HEK293T (cell line): Measurements from ENCODE around the gene ZNF512B.

Experiments
- ARNT ChIP-seq: fragments of 450-650 bp; IDR thresholded peaks from 2 replicates; pipeline ENCODE4 v1.6.1; 2017; ENCODE audit warnings: mild to moderate bottlenecking
- BHLHE40 ChIP-seq: fragments of 450-650 bp; IDR thresholded peaks from 2 replicates; pipeline ENCODE4 v1.6.1; 2016; ENCODE audit warnings: mild to moderate bottlenecking, moderate library complexity, borderline replicate concordance
- CTBP1 ChIP-seq: fragments of 450-650 bp; IDR thresholded peaks from 2 replicates; pipeline ENCODE4 v1.6.1; 2016; ENCODE audit warnings: borderline replicate concordance
- ELF4 ChIP-seq: fragments of 450-650 bp; IDR thresholded peaks from 2 replicates; pipeline ENCODE4 v1.6.1; 2017; ENCODE audit warnings: antibody characterized with exemption
- FOXK2 ChIP-seq: fragments of 450-650 bp; IDR thresholded peaks from 2 replicates; pipeline ENCODE4 v1.6.1; 2016; ENCODE audit warnings: mild to moderate bottlenecking
- FOXM1 ChIP-seq: fragments of 450-650 bp; IDR thresholded peaks from 2 replicates; pipeline ENCODE4 v1.6.1; 2017; ENCODE audit warnings: mild to moderate bottlenecking, borderline replicate concordance
- HDGF ChIP-seq: fragments of 450-650 bp; IDR thresholded peaks from 2 replicates; pipeline ENCODE4 v1.6.1; 2017; ENCODE audit warnings: antibody characterized with exemption, borderline replicate concordance
- L3MBTL2 ChIP-seq: fragments of 450-650 bp; conservative IDR thresholded peaks from 2 replicates; pipeline ENCODE4 v1.6.1; 2016; ENCODE audit warnings: mild to moderate bottlenecking
- NFRKB ChIP-seq: fragments of 450-650 bp; IDR thresholded peaks from 2 replicates; pipeline ENCODE4 v1.6.1; 2016; ENCODE audit warnings: mild to moderate bottlenecking, moderate library complexity
- PKNOX1 ChIP-seq: fragments of 450-650 bp; IDR thresholded peaks from 2 replicates; pipeline ENCODE4 v1.6.1; 2016
- SP1 ChIP-seq: fragments of 450-650 bp; IDR thresholded peaks from 2 replicates; pipeline ENCODE4 v1.6.1; 2017
- SUZ12 ChIP-seq: fragments of 450-650 bp; IDR thresholded peaks from 2 replicates; pipeline ENCODE4 v1.6.1; 2016; ENCODE audit warnings: mild to moderate bottlenecking
- TARDBP ChIP-seq: fragments of 450-650 bp; IDR thresholded peaks from 2 replicates; pipeline ENCODE4 v1.6.1; 2016
- ZNF384 ChIP-seq: fragments of 450-650 bp; IDR thresholded peaks from 2 replicates; pipeline ENCODE4 v1.6.1; 2016

DNA sequence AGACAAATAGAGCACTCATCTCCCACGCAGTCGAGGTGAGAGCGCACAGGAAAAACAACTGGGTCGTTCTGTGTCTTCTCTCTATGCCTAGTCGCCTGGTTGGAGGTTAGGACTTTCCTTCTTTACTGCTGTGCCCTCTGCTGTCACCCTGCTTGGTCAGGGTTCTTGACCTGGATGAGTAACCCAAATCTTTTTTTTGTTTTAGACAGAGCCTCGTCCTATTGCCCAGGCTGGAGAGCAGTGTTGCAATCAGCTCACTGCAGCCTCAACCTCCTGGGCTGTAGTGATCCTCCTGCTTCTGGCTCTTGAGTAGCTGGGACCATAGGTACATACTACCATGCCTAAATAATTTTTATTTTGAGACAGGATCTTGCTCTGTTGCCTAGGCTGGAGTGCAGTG, 35.7 kb upstream of the ZNF512B start:
- no peak for TF ChIP-seq PKNOX1
- no peak for TF ChIP-seq HDGF
- no peak for TF ChIP-seq SP1
- TF ChIP-seq ELF4: no peak
- TF ChIP-seq L3MBTL2: no peak
- TF ChIP-seq FOXM1: no peak
- TF ChIP-seq TARDBP: no peak
- no peak for TF ChIP-seq ARNT
- no peak for TF ChIP-seq SUZ12
- no peak for TF ChIP-seq BHLHE40
- TF ChIP-seq NFRKB: no peak
- TF ChIP-seq FOXK2: no peak
- TF ChIP-seq ZNF384: no peak
- TF ChIP-seq CTBP1: no peak
